Osteoblast (primary cell): ENCODE measurements around the gene TNS3. TPM values are rescaled to one million over a fixed set of nuclear protein-coding genes. Genes with fewer than 3 reads are reported as not detected.

Experiments
- DNase-seq: peaks from one replicate; pipeline ENCODE4 v3.0.0; 2011; ENCODE audit warnings: low spot score, mixed read lengths; ENCODE audit not compliant: insufficient read length; ENCODE audit errors: missing footprints
- H2AFZ ChIP-seq: 2 replicates; pipeline ENCODE4 v1.6.0; 2011; ENCODE audit warnings: mild to moderate bottlenecking, low read length
- H3K27ac ChIP-seq: 2 replicates; pipeline ENCODE4 v1.5.1; 2011; ENCODE audit warnings: mild to moderate bottlenecking, low read depth, low read length, moderate library complexity
- H3K27me3 ChIP-seq: 2 replicates; pipeline ENCODE4 v1.6.0; 2012; ENCODE audit warnings: mild to moderate bottlenecking, control low read depth, inconsistent platforms, low read length, moderate library complexity; ENCODE audit not compliant: insufficient read depth
- H3K36me3 ChIP-seq: 2 replicates; pipeline ENCODE4 v1.5.1; 2011; ENCODE audit warnings: mild to moderate bottlenecking, low read length, control low read depth, moderate library complexity; ENCODE audit not compliant: insufficient read depth
- H3K4me1 ChIP-seq: 2 replicates; pipeline ENCODE4 v1.5.1; 2011; ENCODE audit warnings: mild to moderate bottlenecking, low read length, control low read depth, moderate library complexity; ENCODE audit not compliant: insufficient read depth
- H3K4me2 ChIP-seq: 2 replicates; pipeline ENCODE4 v1.6.0; 2011; ENCODE audit warnings: mild to moderate bottlenecking, low read length; ENCODE audit not compliant: insufficient read depth
- H3K4me3 ChIP-seq: fragments of 200-600 bp; sonication (generic); 3 replicates; pipeline ENCODE4 v1.5.1; 2012; ENCODE audit warnings: mild to moderate bottlenecking, low read length, inconsistent platforms; ENCODE audit not compliant: insufficient read depth
- H3K79me2 ChIP-seq: 2 replicates; pipeline ENCODE4 v1.6.0; 2012; ENCODE audit warnings: mild to moderate bottlenecking, low read length, control low read depth, inconsistent platforms; ENCODE audit not compliant: insufficient read depth
- H3K9me3 ChIP-seq: 2 replicates; pipeline ENCODE4 v1.5.1; 2011; ENCODE audit warnings: low read depth, low read length, control low read depth
- H4K20me1 ChIP-seq: 2 replicates; pipeline ENCODE4 v1.6.0; 2012; ENCODE audit warnings: mild to moderate bottlenecking, low read length, control low read depth; ENCODE audit not compliant: insufficient read depth
- CTCF ChIP-seq: IDR thresholded peaks from 2 replicates; pipeline ENCODE4 v1.5.1; 2011; ENCODE audit warnings: mild to moderate bottlenecking, low read depth, low read length, moderate library complexity; ENCODE audit errors: extremely low read depth
- total RNA-seq: library from RNA; depleted of rRNA; stranded (reverse); fragments of >200 nt; gene quantifications from 2 replicates; pipeline ENCODE4 v1.2.3, GENCODE V29; 2012

Gene TNS3
- total RNA-seq, 1 donor = 67.3 TPM

- Histone ChIP-seq H3K4me2 (no peak overlapping the region), H3K36me3 (no peaks in the 10 kb centered on the region)
- peak; percentile 45 for DNase-seq
Observed at GRCh38 chr7:47255441-47255840, 326.5 kb downstream of the TNS3 start.

DNA sequence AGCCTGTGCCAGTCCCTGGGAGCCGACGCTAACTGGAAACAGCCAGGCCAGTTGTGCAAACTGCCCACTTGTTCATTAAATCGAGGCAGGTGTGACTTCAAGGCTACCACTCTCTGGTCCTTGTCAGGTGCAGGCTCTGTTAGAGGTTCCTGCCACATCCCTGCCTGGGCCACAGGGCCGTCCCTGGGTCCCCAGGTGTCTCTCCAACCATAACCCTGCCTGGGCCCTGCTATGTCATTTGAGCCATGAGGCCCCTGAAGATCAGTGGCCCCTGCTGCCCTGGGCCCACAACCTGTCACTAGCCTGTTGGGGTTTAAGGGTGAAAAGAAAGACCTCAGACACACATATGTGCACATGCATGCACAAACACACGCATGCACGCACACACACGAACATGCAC is 326.9 kb downstream of the TNS3 start:
- H3K36me3 ChIP-seq = no peaks in the 10 kb centered on the region
- H3K4me2 ChIP-seq = no peak overlapping the region
- no peaks in the 10 kb centered on the region for H3K9me3 ChIP-seq
- H3K79me2 ChIP-seq = no peaks in the 10 kb centered on the region
- no peak overlapping the region for H3K27ac ChIP-seq
- peaks cover 26% of the 10 kb centered on the region for H3K4me1 ChIP-seq
- TF ChIP-seq CTCF = no peak
- no peaks in the 10 kb centered on the region for H3K27me3 ChIP-seq
- DNase-seq = peak; percentile 49
- H2AFZ ChIP-seq = no peak overlapping the region
- H3K4me3 ChIP-seq = no peak overlapping the region
- H4K20me1 ChIP-seq = no peaks in the 10 kb centered on the region

More at GRCh38 chr7:47255441-47255840, 326.5 kb downstream of the TNS3 start:
- H2AFZ ChIP-seq = no peak overlapping the region
- no peak overlapping the region for H3K4me3 ChIP-seq
- no peaks in the 10 kb centered on the region for H3K27me3 ChIP-seq
- H3K79me2 ChIP-seq = no peaks in the 10 kb centered on the region
- H3K27ac ChIP-seq = peak overlapping the region; percentile 36
- no peaks in the 10 kb centered on the region for H4K20me1 ChIP-seq
- TF ChIP-seq CTCF = no peak
- H3K4me1 ChIP-seq = peaks cover 26% of the 10 kb centered on the region
- no peaks in the 10 kb centered on the region for H3K9me3 ChIP-seq

GRCh38 chr7:47254081-47254977 is 327.6 kb downstream of the TNS3 start:
- peak; percentile 58 for TF ChIP-seq CTCF
- peak overlapping the region; percentile 92 for H3K4me2 ChIP-seq
- peak; percentile 95 for DNase-seq
- peak overlapping the region; percentile 78 for H3K4me3 ChIP-seq
- peak overlapping the region; percentile 69 for H3K27ac ChIP-seq
- no peaks in the 10 kb centered on the region for H4K20me1 ChIP-seq
- H3K27me3 ChIP-seq = no peaks in the 10 kb centered on the region
- H3K4me1 ChIP-seq = peaks cover 26% of the 10 kb centered on the region
- H2AFZ ChIP-seq = peak overlapping the region; percentile 86
- no peaks in the 10 kb centered on the region for H3K9me3 ChIP-seq
- no peaks in the 10 kb centered on the region for H3K36me3 ChIP-seq
- no peaks in the 10 kb centered on the region for H3K79me2 ChIP-seq

DNA sequence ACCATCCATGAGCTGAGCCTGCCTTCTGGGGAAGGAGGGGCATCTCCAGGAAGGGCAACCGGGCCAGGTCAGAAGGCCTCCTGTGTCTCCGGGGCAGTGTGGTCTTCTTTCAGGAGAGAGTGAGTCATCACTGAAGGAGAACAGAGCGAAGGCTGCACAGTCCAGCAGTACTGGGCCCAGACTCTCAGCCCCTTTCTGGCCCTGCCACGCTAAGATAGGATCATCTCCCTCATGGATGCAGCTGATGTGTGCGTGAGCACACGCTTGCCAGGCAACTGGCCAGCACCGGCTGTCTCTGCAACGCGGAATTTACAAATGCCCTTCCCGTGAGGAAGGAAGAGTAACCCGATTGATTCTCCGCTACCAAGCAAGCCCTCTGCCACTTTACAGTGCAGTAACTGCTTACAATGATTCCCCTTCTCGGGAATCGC is 328.2 kb downstream of the TNS3 start:
- no peaks in the 10 kb centered on the region for H3K9me3 ChIP-seq
- peak overlapping the region; percentile 69 for H3K27ac ChIP-seq
- H3K79me2 ChIP-seq = no peaks in the 10 kb centered on the region
- H3K27me3 ChIP-seq = no peaks in the 10 kb centered on the region
- peak; percentile 95 for DNase-seq
- H3K4me3 ChIP-seq = peak overlapping the region; percentile 78
- peak overlapping the region; percentile 86 for H2AFZ ChIP-seq
- H3K4me2 ChIP-seq = peak overlapping the region; percentile 92
- H3K36me3 ChIP-seq = no peaks in the 10 kb centered on the region
- peaks cover 26% of the 10 kb centered on the region for H3K4me1 ChIP-seq
- H4K20me1 ChIP-seq = no peaks in the 10 kb centered on the region
- no peak for TF ChIP-seq CTCF
